ENCODE results near the gene C5orf15.
"Not testable (repeated sequence)": the region's sequence is repeated elsewhere in the genome, so short reads cannot be mapped to it uniquely, and the experiment has no call there.

The C5orf15 gene

DNA sequence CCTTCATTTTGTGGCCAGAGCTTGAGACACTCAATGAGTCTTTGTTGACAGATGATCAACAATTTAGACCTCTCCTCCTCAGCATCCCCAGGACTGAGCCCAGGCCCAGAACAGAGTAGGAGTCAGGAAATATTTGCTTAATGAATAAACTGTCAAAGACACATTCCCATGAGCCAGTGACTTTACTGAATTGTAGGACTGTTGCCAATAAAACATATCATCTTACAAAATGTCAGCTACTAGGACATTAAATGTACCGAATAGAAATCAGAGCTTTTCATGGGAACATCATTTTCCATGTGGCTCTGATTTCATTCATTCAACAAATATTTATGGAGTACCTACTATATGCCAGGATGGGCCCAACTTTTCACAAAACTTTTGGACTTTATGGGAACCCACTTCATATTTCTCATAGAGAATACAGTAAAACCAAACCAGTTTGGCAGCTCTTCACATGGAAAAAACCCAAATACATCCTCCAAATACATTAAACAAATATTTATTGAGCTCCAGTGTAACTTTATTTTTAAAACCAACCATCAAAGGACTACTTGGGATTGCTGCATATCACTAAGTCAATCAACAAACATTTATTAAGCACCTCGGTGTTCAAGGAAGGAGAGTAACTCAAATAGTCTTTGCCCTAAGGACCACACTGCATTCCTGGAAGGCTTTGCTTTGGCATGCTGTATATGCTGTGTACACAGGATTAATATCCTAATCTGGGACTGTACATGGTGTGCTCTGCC is 24.9 kb upstream of the C5orf15 start:
- no peak for DNase-seq

DNA sequence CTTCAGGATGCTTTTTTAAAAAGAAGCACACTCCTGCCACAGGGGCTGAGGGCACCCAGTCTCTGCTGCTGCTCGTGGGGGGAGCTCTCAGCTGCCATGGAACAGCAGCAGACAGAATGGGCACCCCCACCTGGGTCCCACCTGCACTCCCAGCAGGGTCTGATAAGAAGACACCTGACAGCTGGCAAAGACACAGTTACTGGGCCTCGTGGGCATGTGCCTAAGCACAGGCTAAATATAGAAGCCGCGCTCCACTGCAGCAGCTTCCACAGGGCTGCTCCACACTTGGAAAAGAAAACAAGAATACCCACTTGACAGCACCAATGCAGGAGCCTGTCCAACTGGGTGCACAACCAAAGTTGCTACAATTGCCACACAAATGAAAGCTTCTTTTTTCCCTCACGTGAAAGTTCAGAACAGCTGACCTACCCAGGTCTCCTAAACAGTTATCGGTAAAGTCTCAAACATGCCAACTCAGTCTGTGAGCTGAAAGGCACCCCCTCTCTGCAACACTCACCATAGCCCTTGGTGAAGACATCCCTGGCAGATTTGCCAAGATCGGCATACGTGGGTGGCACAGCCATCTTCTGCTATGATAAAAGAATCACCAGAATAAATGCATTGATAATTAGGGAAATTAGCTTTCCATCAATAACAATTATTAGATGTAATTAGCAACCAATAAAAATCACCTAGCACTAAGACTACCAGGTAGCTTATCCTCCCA is 24.2 kb upstream of the C5orf15 start:
- peak; percentile 4 to 45 (median 42) for DNase-seq

DNA sequence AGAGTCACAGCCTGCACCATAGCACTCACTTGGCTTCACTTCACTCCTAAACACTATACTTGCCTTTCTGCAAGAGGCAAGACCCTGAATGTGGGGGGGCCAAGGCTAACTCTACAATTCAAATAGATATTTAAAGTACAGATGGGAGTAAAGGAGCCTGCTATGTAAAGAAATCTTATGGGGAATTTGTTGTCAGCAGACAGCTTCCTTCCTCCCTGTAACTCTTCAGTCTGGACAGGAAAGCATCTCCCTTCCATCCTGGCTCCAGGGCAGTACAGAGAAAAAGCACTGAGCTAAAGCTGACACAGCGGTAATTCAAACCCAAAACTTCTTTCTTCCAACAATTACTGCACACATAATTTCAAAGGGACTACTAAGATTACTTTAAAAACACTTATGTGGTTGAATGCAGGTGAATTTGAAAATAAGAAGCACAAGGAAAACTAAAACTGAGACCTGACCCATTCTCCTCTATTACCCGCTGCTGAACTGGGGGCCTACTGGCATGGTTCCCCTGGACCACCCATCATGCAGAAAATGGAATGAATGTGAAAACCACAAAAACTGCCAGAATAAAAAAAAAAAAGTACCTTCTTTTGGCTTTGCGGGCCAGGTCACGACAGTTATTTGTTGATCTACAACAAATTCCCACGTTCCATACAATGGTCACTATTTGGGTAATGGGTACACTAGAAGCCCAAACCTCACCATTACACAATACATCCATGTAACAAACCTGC is 22.9 kb upstream of the C5orf15 start:
- DNase-seq = no peak

DNA sequence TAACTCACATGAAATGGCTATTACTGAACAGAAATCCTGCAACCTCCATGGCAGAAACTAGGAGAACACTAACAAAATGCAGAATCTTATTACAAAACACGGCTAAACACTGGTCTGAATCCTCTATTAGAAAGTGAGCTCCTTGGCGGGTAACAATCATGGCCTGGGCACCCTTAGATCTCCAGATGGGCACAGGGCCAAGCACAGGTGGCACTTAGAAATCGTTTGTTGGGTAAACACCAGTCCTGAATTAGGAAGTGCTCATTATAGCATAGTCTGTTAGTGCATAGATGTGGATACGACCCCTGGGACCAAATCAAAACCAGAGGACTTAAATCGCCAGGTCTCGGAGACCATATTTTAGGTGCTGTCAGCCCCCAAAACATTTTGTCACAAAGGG is 22.0 kb upstream of the C5orf15 start:
- DNase-seq = peak in 2 of 3 experiments; percentile 54 to 79

DNA sequence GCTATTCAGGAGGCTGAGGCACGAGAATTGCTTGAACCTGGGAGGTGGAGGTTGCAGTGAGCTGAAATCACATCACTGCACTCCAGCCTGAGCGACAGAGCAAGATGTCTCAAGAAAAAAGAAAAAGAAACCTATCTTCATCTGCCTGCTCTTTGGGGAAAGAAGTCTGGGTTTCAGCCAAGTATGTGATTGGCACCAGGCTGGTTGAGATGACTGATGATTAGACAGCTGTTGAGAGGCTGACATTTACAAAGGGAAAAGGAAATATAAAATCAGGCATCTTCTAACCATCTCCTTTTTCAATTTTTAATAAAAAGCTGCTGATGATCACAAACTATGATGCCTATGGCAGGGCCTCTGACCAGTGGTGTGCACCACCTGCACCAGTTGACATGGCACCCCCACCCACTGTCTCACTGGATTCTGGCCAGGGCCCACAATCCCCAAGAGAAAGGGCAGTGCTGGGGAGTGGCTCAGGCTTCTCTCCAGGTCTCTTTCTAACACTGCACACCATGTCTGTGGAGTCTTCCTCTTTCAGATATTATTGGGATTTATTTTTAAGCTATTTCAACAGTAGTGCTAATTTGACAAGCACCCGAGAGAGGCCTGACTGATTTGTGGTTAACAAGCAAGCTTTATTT is 17.2 kb upstream of the C5orf15 start:
- DNase-seq = no peak

DNA sequence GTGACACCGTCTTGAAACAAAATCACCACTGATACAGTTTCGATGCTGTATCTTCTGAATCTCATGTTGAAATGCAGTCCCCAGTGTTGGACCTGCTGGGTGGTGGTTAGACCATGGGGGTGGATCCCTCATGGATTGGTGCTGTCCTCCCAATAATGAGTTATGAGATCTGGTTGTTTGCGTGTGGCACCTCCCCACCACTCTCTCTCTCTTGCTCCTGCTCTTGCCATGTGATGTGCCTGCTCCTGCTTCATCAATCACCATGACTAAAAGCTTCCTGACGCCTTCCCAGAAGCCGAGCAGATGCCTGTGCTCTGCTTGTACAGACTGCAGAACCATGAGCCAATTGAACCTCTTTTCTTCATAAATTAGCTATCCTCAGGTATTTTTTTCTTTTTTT is 15.2 kb upstream of the C5orf15 start:
- no peak for DNase-seq

DNA sequence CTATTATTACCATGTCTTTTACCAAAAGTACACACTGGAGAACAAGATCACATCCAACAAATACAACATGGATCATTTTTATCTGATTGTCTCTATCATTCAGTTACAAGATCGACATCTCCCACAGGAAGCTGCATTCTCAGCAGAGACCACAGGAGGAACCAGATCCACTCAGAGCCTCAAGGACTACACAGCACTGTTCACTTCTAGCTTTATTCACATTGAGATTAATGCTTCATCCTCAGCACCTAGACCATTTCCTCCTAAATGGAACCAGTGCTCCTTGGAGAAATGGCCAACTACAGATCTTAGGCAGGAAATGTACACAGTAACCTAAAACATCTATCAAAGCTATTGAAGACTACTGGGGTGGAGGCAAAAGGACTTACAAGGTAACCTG is 13.3 kb upstream of the C5orf15 start:
- DNase-seq = peak in 1 of 3 experiments; percentile 20

DNA sequence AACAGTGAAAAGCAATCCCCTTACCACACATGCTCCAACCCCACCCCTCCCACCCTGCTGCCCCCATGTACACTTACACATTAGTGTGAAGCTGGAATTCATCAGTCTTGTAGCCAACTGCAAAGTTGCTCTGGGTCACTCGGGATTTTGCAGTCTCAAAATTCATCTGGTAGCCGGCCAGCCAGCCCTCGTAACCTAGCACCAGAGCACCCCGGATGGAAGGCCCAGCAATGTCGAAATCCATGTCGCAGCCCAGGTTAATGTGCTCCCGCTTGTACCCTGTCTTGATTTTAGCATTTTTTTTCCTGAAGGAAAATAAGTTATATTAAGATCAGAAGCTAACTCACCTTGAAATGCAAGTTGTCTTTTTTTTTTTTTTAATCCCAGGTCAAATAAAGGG is 12.2 kb upstream of the C5orf15 start:
- no peak for DNase-seq

DNA sequence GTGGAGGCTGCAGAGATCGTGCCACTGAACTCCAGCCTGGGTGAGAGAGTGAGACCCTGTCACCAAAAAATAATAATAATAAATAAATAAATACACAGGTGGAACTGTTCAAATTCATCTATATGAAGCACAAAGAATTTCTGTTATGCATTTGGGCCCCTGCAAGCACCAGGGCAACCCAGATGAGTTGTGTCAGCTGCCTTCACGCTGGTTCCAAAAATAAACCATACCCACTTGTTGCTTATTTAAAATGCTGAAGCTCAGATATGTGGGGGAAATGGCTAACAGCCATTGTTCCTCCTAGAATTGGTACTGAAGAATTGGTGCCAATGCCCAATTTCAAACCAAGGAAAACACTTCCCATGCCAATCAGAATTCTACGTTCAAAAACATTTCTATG is 10.5 kb upstream of the C5orf15 start:
- no peak for DNase-seq

DNA sequence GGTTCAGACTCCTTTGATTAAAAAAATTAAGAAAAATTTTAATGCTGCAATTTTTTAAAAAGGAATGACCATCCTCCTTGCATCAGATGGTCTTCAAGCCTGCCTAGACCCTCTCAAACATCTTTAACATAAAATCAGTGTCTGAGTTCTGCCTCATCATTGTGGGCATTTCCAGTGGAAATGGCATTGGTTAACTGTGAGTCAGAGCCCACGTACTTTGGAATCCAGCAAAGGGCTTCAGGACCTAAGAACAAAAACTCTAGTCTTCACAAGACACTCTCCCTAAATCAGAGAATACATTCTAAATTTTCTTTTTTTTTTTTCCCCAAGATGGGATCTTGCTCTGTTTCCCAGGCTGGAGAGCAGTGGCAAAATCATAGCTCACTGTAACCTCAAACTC is 9.4 kb upstream of the C5orf15 start:
- DNase-seq = no peak

DNA sequence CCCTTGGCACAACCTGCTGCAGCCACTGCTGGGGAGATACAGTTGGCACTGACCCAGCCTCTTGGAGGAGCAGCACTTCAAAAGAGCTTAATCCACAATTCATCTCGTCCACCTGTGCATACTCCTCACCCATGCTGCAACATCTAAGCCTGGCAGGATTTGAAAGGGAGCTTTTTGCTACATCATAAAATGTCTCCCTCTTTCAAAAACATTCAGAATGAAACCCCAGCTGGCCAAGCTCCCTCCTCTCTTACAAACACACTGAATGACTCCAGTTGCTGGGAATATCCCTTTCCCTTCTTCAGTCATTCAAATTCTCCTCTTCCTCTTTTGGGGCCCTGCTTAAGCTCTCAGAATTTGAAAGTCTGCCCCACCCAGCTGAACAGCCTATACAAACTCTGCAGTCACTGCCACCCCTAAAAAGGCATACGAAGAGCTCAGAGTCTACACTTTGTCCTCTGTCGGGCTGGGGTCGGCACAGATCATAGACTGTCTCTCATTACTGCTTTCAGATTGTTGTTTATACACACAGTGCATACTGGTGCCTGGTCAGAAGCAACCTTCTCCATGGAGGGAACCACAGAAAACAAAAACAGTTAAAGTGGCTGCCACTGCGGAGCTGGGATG is 8.8 kb upstream of the C5orf15 start:
- DNase-seq = peak in 1 of 3 experiments; percentile 47

DNA sequence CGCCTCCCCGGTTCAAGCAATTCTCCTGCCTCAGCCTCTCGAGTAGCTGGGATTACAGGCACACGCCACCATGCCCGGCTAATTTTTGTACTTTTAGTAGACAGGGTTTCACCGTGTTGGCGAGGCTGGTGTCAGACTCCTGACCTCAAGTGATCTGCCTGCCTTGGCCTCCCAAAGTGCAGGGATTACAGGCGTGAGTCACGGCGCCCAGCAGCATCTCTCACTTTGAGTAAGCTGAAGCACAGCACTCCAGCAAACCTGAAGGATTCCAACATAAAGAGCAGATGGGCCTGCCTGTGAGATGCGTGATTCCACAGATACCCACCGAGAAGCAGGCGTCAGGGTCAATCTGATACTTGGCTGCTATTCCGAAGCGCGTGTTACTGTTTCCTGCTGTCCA is 7.1 kb upstream of the C5orf15 start:
- DNase-seq = not testable (repeated sequence)

DNA sequence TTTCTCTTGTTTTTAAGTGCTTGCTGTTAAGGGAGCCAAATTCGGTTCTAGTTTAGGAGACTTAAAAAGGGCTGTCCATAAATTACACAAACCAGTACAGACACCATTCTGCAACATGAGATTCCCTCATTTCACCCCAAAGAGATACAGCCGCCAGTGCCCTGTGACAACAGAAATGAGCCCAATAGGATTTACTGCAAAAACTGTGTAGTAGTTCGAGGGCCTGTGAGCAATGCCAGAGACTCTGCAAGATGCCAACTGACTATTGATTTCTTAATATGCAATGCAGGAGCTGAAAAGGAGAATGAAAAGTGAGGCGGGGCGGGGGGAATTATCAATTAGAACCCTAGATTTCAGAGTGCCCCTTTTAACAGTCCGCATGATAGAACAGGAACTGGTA is 5.7 kb upstream of the C5orf15 start:
- DNase-seq = no peak

DNA sequence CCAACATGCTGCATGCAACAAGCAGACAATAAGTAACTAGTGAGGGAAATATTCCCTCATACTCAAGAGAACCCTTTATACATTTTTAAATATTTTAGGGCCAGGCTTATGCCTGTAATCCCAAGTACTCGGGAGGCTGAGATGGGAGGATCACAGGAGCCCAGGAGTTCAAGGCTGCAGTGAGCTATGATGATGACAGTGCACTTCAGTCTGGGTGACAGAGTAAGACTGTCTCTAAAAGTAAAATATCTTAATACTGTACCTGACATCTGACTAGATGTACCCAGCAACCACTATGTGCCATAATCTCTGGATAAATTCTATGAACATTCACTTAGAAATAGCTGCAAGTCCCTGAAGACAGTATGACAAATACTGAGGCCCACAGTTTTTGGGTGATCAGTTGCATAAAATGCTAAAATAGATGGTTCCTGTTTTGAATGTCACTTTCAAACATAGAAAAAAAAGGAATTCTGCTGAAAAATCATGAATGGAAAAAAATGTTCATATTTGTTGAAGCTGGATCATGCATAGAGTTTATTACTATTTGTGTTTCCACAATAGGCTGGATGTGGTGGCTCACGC is 2.0 kb upstream of the C5orf15 start:
- DNase-seq = no peak

DNA sequence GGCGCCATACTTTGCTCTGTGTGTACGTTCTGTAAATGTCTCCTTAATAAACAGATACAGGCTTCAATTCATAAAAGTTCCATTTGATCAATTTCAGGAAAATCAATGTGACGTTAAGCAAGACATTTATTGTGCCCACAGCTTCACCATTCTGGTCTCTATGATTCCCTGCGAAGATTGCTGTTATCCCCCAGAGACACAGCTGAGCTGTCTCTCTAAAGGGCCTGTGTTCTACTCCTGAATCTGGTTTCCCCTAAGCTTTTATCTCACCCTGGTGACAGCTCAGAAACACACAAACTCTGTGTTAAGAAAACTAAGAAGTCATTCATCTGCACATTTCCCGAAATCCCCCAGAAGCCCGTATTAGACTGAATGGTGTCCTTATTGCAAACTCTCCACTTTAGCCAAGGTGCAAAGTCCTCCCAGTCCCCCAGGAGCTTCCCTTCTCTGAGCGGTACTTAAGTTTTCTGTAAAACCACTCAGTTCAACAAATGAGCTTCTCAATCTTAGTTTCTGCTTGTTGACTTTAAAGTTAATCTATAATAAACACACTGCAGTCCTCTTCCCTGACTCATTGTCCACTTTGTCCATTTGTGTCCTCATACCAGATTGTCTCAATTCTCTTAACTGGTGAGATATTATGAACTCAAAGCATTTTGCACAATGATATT is 1.4 kb upstream of the C5orf15 start:
- DNase-seq = no peak

DNA sequence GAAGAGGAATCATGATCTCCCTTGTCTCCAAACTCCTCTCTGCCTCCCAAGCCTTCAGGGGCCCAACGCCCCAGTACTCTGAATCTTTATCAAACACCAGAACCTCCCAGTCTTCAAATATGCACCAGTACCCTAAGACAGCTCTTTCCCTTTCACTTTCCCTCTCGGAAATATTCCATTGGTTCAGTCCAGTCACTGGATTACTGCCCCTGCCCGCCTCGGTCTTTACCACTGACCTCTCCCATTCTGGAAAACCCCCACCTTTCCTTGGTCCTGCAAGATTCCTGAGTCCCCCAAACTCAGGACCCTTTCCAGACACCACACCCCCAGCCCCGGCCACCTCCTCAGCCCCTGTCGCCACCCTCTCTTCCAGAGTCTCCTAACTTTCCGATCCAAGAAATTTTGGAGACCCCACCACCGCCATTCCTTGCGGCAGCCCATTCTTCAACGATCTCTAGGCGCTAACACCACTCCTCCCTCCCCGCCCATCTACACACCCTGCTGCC is 674 bp downstream of the C5orf15 start:
- DNase-seq = no peak

DNA sequence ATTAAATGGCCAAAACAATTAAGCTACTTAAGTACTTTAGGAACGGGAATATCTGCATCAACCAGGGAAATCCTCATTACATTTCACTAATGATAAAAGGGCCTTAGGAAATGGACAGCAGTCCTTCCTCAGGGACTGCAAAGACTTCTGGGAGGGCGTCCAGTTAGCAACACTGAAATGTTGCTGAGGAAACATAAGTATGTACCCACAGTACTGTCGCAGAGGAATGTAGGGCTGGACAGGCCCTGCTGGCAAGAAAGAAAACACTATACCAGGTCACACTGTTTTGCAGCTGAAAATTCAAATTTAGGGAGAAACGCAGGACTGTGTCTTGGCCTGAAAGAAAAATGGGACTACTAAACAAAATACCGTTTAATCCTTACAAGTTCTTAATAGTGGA is 1.3 kb downstream of the C5orf15 start:
- no peak for DNase-seq

DNA sequence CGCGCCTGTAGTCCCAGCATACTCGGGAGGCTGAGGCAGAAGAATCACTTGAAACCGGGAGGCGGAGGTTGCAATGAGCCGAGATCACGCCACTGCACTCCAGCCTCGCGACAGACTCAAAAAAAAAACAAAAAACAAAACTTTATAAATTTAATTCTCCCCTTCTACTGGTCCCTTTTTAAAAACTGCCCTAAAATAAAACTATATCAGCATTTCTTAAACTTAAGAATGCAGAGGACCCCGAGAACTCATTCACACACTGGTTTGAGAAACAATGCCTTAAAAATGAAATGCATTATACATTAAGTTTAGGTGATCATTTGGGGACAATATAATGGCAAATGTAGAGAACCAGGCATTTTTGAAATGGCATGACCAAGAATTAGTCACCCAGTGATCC is 2.3 kb downstream of the C5orf15 start:
- no peak for DNase-seq

DNA sequence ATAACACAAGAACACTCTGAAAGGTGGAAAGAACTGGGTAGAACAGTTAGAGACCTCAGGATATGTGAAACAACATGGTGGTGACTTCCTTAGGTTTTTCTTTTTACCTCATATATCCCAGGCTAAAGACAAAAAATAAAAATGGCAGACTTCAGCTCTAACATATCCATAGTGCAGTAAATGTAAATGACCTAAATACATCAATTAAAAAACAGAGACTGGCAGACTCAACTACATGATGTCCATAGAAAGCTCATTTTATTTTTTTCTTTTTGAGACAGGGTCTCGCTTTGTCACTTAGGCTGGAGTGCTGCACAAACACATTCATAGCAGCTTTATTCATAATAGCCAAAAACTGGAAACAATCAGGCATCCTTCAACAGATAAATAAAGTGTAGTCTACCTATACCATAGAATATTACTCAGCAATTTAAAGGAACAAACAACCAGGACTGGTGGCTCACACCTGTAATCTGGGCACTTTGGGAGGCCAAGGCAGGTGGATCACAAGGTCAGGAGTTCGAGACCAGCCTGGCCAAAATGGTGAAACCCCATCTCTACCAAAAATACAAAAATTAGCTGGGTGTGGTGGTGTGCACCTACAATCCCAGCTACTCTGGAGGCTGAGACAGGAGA is 4.8 kb downstream of the C5orf15 start:
- DNase-seq = no peak

DNA sequence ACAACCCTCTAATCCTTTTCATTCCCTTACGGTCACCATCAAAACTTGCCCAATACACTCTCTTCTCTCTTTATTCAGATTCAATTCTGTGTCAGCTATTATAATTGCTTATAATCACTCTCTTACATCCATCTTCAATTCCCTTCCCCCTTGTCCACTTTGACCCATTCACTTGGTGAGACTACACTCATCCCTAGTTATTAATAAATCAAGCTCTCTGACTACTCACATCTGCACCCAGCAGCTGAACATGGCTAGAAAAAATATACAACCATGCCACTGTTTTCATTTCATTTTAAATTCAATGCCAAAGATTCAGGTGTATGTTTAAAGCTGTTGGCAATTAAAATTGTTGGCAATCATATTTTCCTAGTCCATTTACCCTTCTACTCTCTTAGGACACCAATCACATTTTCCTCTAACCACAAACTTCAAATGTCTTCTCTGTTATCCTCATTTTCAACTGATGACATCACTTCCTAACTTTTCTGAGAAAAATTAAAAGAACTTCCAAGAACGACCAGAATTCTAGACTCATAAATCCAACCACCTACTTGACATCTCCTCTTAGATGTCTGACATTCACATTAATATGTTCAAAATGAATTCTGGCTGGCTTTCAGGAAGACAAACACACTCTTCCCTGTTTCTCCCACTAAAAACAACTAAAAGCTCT is 5.5 kb downstream of the C5orf15 start:
- DNase-seq = no peak

DNA sequence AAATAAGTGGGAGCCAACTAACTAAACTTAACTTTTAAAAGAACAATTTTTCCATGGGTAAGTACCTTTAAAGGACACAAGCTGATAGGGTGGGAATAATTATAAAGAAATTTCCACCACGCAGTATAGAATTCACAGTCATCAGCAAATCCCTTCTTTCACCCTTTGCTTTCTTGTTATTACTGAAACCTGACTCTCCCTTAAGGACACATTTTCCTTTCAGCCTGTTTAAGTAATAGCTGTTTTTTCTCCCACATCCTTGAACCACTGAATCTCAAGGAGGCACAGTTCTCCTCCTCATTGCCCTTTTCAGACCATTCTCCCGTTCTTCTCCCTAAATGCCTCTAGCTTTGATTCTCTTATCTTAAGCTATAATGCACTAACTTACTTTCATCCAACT is 6.3 kb downstream of the C5orf15 start:
- DNase-seq = no peak

Measured in NCI-H1417 (cell line).